Stimulated activated naive CD8-positive, alpha-beta T cell treated with anti-CD3 and anti-CD28 coated beads, Interleukin-15, Interleukin-2, amounts not matched to agents 100 ng/mL and 50 ng/mL, for 24 hours (primary cell): ENCODE measurements around the gene SHISA8.

Experiments
- H3K27ac Mint-ChIP-seq: one replicate; pipeline ENCODE4 v1.8.0; 2021; ENCODE audit warnings: mild to moderate bottlenecking, mixed read lengths
- H3K27me3 Mint-ChIP-seq: one replicate; pipeline ENCODE4 v1.8.0; 2021; ENCODE audit warnings: mixed read lengths
- H3K36me3 Mint-ChIP-seq: one replicate; pipeline ENCODE4 v1.8.0; 2021; ENCODE audit warnings: low read depth, mixed read lengths
- H3K4me1 Mint-ChIP-seq: one replicate; pipeline ENCODE4 v1.8.0; 2021; ENCODE audit warnings: low read depth, mixed read lengths
- H3K4me3 Mint-ChIP-seq: one replicate; pipeline ENCODE4 v1.8.0; 2021; ENCODE audit warnings: mild to moderate bottlenecking, mixed read lengths
- H3K9me3 Mint-ChIP-seq: one replicate; pipeline ENCODE4 v1.8.0; 2021; ENCODE audit warnings: mixed read lengths

SHISA8 gene

DNA sequence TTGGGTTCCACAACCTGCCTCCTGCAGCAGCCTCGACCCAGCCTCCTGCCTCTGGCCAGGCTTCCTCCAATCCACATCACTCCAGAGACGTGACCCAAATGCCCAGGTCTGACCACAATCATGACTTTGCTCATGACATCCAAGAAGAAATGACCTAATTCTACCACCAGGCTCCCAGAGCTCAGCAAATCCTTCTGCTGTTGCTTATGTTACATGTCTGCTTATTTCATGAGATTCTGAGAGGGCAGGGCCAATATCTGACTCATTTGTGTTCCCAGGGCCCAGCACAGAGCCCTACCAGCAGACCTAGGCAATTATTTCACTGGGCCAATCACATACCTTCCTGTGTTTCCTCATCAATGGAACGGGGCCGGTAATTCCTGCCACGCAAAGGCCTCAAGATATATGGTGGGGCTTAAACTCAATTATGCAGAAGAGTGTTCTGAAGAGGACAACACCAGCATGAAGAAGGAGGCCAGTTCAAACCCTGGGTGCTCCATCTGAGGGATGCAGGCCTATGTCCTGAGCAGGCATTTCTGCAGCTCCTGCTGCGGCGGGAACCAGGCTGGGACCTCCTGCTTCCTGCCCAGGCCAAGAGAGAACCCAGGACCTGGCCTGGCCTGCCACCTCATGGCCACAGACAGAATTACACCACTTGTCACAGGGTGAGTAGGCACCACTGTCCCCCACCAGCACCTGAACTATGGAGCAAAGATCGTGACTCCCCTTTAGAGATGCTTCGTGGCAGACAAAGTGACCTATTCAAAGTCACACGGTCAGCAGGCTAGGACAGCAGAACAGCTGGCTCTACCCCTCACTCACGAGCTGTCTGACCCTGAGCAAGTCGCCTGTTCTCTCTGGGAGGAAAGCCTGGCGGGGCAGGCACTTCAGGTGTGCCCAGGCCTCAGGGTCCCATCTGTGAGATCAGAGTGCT, 26.2 kb upstream of the SHISA8 start:
- Mint-ChIP-seq H3K4me1 (peaks cover 79% of the 10 kb centered on the region), H3K36me3 (peaks cover 68% of the 10 kb centered on the region), H3K27ac (peak overlapping the region; percentile 99), H3K27me3 (no peaks in the 10 kb centered on the region), H3K4me3 (peak overlapping the region; percentile 83), H3K9me3 (no peaks in the 10 kb centered on the region)

- Mint-ChIP-seq H3K36me3 (peaks cover 63% of the 10 kb centered on the region), H3K27ac (peak overlapping the region; percentile 99), H3K4me3 (peak overlapping the region; percentile 83), H3K27me3 (no peaks in the 10 kb centered on the region), H3K9me3 (no peaks in the 10 kb centered on the region), H3K4me1 (peaks cover 81% of the 10 kb centered on the region)
Observed at GRCh38 chr22:41939981-41940831, 25.3 kb upstream of the SHISA8 start.

- H3K4me1 Mint-ChIP-seq = peaks cover 66% of the 10 kb centered on the region
- no peak overlapping the region for H3K4me3 Mint-ChIP-seq
- no peaks in the 10 kb centered on the region for H3K27me3 Mint-ChIP-seq
- no peaks in the 10 kb centered on the region for H3K9me3 Mint-ChIP-seq
- H3K27ac Mint-ChIP-seq = peak overlapping the region; percentile 79
- H3K36me3 Mint-ChIP-seq = peaks cover 42% of the 10 kb centered on the region
Observed at GRCh38 chr22:41936894-41937169, 22.0 kb upstream of the SHISA8 start.

DNA sequence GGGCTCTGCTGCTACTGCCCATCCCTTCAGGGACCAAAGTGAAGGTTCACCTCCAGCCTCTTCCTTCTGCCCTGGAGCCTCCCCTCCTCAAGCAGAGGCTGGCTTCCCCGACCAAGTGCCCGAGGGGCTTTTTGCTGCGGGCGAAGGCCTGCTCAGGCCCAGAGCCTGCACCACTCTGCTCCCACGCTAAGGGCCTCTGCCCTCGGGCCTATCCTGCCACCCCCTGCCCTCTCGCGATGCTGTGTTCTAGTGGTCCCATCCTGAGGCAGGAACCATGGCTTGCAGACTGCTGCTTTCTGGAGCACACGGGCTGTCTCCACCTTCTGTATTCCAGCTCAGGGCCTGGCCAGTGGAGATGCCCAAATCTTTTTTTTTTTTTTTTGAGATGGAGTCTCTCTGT, 20.6 kb upstream of the SHISA8 start:
- Mint-ChIP-seq H3K4me1 (peaks cover 53% of the 10 kb centered on the region), H3K9me3 (no peaks in the 10 kb centered on the region)

GRCh38 chr22:41935015-41935351, 20.1 kb upstream of the SHISA8 start:
- Mint-ChIP-seq H3K4me3 (no peak overlapping the region), H3K27me3 (no peaks in the 10 kb centered on the region), H3K9me3 (no peaks in the 10 kb centered on the region), H3K27ac (no peak overlapping the region), H3K4me1 (peaks cover 48% of the 10 kb centered on the region), H3K36me3 (peaks cover 26% of the 10 kb centered on the region)

More for the DNA sequence above, 20.6 kb upstream of the SHISA8 start:
- Mint-ChIP-seq H3K27me3 (no peaks in the 10 kb centered on the region), H3K27ac (no peak overlapping the region), H3K36me3 (peaks cover 29% of the 10 kb centered on the region), H3K4me3 (no peak overlapping the region)

DNA sequence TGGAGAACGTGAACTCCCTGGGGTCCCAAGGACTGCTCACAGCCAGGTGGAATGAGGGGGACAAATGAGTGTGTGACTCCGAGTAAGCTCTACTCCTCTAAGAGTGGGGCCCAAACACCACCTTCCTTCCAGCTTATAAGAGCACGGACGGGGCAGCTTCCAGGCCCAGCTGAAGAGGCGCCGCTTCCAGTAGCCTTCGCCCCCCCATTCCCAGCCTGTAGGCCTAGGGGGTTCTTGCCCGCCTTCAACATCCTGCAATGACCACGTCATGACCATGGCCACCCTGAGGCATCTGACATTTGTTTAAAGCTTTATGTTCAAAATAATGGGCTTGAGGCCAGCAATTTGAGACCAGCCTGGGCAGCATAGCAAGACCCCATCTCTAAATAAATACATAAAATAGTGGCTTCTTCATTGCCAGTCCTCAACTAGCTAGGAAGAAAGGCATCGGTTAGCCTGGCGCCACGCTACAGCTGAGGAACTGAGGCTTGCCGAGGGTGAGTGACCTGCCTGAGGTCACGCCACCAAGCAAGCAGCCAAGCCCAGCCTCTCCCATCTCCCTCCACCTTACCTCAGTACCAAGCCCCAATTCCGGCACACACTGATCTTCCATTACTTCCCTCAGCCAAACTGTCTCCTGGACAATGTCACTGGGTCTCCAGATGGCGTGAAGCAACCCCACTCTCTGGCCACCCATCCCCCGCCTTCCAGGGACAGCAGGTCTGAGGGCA, 19.6 kb upstream of the SHISA8 start:
- Mint-ChIP-seq H3K4me3 (no peak overlapping the region), H3K9me3 (no peaks in the 10 kb centered on the region), H3K4me1 (peaks cover 43% of the 10 kb centered on the region), H3K27ac (no peak overlapping the region), H3K36me3 (peaks cover 20% of the 10 kb centered on the region), H3K27me3 (no peaks in the 10 kb centered on the region)

GRCh38 chr22:41933411-41934177, 18.7 kb upstream of the SHISA8 start:
- no peaks in the 10 kb centered on the region for H3K9me3 Mint-ChIP-seq
- H3K27me3 Mint-ChIP-seq = no peaks in the 10 kb centered on the region
- H3K4me1 Mint-ChIP-seq = peaks cover 43% of the 10 kb centered on the region
- H3K27ac Mint-ChIP-seq = no peak overlapping the region
- no peak overlapping the region for H3K4me3 Mint-ChIP-seq
- peaks cover 17% of the 10 kb centered on the region for H3K36me3 Mint-ChIP-seq

DNA sequence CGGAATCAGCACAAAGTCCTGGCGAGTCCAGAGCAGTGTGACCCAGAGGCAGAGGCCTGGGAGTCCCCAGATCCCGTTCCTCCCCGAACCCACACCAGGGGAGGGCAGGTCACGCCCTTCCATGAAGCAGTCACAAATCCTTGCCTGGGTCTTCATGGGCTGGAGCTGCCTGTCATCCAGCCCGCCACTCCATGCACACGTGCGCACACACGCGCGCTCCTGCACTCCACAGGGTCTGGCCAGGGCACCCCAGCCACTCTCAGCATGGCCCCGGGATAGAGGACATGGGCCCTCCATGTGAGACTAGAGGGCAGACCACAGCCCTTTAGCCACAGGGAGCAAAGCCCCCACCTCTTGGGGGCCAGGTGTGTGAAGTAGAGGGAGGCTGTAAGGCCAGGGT, 17.5 kb upstream of the SHISA8 start:
- Mint-ChIP-seq H3K4me3 (no peak overlapping the region), H3K4me1 (peaks cover 49% of the 10 kb centered on the region), H3K27ac (no peak overlapping the region), H3K36me3 (peaks cover 14% of the 10 kb centered on the region), H3K27me3 (no peaks in the 10 kb centered on the region), H3K9me3 (no peaks in the 10 kb centered on the region)

DNA sequence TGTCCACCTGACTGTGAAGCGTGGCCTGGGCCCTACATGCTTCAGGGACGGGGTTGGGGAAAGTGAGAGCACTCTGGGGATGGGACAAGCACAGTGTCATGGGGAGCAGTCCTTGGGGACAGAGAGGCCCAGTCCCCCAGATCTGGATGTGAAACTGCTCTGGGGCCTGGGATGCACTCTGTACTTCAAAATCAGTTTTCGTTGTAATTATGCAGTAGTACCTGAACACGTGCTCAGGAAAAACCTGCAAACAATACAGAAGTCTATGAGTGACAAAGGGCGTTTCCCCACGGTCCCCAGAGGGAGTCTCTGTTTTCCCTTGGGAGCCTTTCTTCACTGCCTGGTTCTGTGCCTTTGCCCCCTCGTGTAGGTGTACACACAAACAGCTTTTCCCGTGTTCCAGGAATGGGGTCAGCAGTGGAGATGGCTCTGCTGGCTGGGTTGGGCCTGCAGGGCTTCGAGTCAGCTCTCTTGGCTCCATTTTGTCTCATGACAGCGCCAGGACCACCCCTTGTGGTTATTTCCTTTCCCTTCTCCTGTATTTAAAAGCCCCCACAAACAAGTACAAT, 16.9 kb upstream of the SHISA8 start:
- Mint-ChIP-seq H3K27ac (no peak overlapping the region), H3K4me1 (peaks cover 48% of the 10 kb centered on the region), H3K9me3 (no peaks in the 10 kb centered on the region), H3K36me3 (peaks cover 11% of the 10 kb centered on the region), H3K4me3 (no peak overlapping the region), H3K27me3 (no peaks in the 10 kb centered on the region)

DNA sequence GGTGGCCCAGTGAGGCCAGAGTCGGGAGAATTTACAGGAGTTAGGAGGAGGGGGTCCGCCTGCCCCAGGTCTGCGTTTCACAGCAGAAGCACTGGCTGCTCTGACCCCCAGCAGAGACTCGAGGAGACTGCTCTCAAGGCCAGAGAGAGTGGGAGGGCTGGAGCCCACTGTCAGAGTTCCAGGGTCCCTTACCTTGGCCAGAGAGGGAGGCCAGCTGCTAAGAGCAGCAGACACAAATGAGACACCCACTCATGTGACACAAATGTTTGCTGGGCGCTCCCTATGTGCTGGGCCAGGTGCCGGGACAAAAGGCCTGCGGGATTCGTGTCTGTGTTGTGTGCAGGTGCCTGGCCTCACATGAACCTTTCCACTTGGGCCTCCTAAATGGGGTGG, 14.5 kb upstream of the SHISA8 start:
- no peaks in the 10 kb centered on the region for H3K9me3 Mint-ChIP-seq
- H3K36me3 Mint-ChIP-seq = peaks cover 4% of the 10 kb centered on the region
- H3K4me3 Mint-ChIP-seq = peak overlapping the region; percentile 20
- H3K4me1 Mint-ChIP-seq = peaks cover 46% of the 10 kb centered on the region
- H3K27ac Mint-ChIP-seq = peak overlapping the region; percentile 31
- H3K27me3 Mint-ChIP-seq = peaks cover 4% of the 10 kb centered on the region

- Mint-ChIP-seq H3K36me3 (peaks cover 4% of the 10 kb centered on the region), H3K4me3 (peak overlapping the region; percentile 20), H3K9me3 (no peaks in the 10 kb centered on the region), H3K27ac (peak overlapping the region; percentile 31), H3K4me1 (peaks cover 43% of the 10 kb centered on the region), H3K27me3 (peaks cover 4% of the 10 kb centered on the region)
Observed at GRCh38 chr22:41928593-41929417, 13.9 kb upstream of the SHISA8 start.

DNA sequence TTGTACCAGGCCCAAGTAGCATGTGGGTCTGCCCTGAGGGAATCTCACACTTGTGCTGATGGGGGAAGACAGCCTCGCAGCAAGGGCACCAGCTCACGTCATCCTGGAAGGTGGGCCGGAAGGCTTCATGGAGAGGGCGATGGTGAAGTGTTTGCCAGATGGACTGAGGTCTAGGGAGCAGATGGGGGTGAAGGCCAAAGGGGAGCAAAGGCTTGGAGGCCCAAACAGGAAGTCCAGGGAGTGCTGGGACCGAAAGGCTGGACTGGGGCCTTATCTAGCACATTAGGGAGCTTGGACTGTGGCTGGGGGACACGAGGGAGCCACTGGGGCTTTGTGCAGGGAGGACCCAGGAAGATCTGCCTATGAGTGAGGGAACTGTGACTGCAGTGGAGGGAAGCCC, 12.9 kb upstream of the SHISA8 start:
- Mint-ChIP-seq H3K27me3 (peaks cover 4% of the 10 kb centered on the region), H3K27ac (peak overlapping the region; percentile 45), H3K9me3 (no peaks in the 10 kb centered on the region), H3K4me3 (no peak overlapping the region), H3K36me3 (peaks cover 4% of the 10 kb centered on the region), H3K4me1 (peaks cover 40% of the 10 kb centered on the region)

DNA sequence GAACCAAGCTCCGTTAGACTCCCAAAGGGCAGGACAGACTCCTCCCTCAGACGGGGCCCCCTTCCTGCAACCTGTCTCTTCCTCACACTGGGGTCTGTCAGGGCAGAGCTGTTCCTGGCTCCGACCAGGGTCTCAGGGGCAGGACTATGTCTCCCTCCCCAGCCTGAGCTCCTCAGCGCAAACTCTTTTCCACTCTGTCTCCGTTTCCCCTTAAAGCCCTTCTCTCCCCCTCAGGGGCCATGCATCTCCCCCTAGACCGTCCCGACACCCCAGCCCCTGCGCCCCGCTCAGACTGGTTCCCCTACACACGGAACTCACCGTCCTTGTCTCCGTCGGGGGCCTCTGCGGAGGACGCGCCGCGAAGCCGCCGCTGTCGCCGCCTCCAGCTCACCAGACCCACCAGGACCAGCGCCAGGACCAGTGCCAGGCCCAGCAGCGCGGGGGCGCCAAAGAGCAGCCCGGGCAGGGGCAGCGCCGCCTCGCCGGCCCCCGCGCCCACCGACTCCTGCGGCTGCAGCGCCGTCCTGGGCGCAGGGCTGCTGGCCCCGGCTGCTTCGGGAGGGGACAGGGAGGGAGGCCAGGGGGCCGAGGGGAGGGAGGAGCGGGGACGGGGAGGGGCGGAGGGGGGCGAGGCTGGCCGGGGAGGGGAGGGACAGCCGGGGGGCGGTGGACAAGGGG, 11.0 kb upstream of the SHISA8 start:
- H3K27ac Mint-ChIP-seq = peak overlapping the region; percentile 49
- H3K9me3 Mint-ChIP-seq = no peaks in the 10 kb centered on the region
- peaks cover 4% of the 10 kb centered on the region for H3K27me3 Mint-ChIP-seq
- peak overlapping the region; percentile 78 for H3K4me3 Mint-ChIP-seq
- peaks cover 40% of the 10 kb centered on the region for H3K4me1 Mint-ChIP-seq
- H3K36me3 Mint-ChIP-seq = peaks cover 4% of the 10 kb centered on the region
